ENCODE data around the gene NEURL1. TPM values are rescaled to one million over a fixed set of nuclear protein-coding genes. Genes with fewer than 3 reads are reported as not detected.

Gene NEURL1
- total RNA-seq, 1 donor from 2014 or later, result 1.8 TPM

DNA sequence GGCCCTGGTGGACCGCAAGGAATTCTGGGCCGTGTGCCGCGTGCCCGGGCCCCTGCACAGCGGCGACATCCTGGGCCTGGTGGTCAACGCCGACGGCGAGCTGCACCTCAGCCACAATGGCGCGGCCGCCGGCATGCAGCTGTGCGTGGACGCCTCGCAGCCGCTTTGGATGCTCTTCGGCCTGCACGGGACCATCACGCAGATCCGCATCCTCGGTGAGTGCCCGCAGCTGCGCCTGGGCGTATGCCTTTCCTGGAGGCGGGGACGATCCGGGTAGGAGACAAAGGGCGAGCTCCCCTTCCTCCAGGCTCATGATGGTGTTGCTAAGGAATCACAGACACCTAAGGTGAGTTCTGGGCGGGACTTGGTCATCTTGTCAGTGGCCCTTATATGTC, 91.5 kb downstream of the NEURL1 start:
- Mint-ChIP-seq H3K36me3 (ENCODE audit: low read depth) (peaks cover 19% of the 10 kb centered on the region), H3K9me3 (no peaks in the 10 kb centered on the region), H3K27me3 (ENCODE audit: low read depth) (no peaks in the 10 kb centered on the region), H3K4me1 (peaks cover 5% of the 10 kb centered on the region), H3K4me3 (no peak overlapping the region), H3K27ac (ENCODE audit: unreplicated experiment) (no peak overlapping the region)
- TF ChIP-seq, protein P1, sequence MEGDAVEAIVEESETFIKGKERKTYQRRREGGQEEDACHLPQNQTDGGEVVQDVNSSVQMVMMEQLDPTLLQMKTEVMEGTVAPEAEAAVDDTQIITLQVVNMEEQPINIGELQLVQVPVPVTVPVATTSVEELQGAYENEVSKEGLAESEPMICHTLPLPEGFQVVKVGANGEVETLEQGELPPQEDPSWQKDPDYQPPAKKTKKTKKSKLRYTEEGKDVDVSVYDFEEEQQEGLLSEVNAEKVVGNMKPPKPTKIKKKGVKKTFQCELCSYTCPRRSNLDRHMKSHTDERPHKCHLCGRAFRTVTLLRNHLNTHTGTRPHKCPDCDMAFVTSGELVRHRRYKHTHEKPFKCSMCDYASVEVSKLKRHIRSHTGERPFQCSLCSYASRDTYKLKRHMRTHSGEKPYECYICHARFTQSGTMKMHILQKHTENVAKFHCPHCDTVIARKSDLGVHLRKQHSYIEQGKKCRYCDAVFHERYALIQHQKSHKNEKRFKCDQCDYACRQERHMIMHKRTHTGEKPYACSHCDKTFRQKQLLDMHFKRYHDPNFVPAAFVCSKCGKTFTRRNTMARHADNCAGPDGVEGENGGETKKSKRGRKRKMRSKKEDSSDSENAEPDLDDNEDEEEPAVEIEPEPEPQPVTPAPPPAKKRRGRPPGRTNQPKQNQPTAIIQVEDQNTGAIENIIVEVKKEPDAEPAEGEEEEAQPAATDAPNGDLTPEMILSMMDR (conservative IDR thresholded peaks at IDR 0.05), result no peak
- no peak for DNase-seq (ENCODE audit: low read depth, low spot score)

DNA sequence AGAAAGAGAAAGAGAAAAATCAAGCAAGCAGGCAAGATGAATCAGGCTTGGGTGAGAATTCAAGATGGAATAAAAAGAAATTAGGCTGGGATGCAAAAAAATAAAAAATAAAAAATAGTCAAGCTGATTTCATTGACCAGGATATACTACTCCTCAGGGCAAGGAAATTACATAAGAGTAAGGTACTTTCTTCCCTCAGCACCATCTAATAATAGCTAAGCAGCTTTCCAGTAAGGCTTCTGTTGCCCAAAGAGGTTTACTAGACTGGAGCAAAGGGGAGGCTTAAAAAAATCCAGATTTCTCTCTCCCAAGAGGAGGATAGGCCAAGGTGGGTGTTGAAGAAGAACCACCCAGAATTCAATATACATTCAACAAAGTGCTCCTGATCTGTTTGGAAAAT, 93.6 kb downstream of the NEURL1 start:
- H3K4me1 Mint-ChIP-seq, result no peaks in the 10 kb centered on the region
- H3K9me3 Mint-ChIP-seq, result no peaks in the 10 kb centered on the region

DNA sequence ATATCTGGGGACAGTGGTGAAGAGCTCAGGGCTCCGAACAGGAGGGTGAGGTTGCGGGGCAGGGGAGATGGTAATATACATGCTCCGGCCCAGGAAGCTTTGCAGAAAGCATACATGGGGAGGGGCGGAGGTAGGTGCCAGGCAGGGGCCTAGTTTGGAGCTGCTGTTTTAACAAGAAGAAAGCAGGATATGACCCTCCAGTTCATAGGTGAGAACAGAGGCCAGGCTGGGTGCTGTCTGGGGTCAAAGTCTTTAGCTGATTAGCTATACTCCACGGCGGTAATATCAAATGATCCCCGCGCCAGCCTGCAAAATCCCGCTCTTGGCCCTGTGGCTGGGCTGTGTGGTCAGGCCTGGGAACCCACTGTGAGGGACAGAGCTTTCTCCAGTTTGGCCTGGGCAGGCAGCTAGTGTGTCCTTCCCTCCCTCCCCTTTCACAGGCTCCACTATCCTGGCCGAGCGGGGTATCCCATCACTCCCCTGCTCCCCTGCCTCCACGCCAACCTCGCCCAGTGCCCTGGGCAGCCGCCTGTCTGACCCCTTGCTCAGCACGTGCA, 95.6 kb downstream of the NEURL1 start:
- TF ChIP-seq, protein P1 (conservative IDR thresholded peaks at IDR 0.05), result no peak
- H3K9me3 Mint-ChIP-seq, result no peaks in the 10 kb centered on the region
- peaks cover 3% of the 10 kb centered on the region for H3K4me1 Mint-ChIP-seq
- H3K27ac Mint-ChIP-seq (ENCODE audit: unreplicated experiment), result no peak overlapping the region
- H3K27me3 Mint-ChIP-seq (ENCODE audit: low read depth), result no peaks in the 10 kb centered on the region
- no peak overlapping the region for H3K4me3 Mint-ChIP-seq
- DNase-seq (ENCODE audit: low read depth, low spot score), result no peak
- H3K36me3 Mint-ChIP-seq (ENCODE audit: low read depth), result peaks cover 17% of the 10 kb centered on the region

More for the DNA sequence above, 93.6 kb downstream of the NEURL1 start:
- Mint-ChIP-seq H3K27ac (ENCODE audit: unreplicated experiment) (no peak overlapping the region), H3K27me3 (ENCODE audit: low read depth) (no peaks in the 10 kb centered on the region), H3K36me3 (ENCODE audit: low read depth) (peaks cover 19% of the 10 kb centered on the region), H3K4me3 (no peak overlapping the region)
- no peak for DNase-seq (ENCODE audit: low read depth, low spot score)
- TF ChIP-seq, protein P1 (conservative IDR thresholded peaks at IDR 0.05), result no peak

DNA sequence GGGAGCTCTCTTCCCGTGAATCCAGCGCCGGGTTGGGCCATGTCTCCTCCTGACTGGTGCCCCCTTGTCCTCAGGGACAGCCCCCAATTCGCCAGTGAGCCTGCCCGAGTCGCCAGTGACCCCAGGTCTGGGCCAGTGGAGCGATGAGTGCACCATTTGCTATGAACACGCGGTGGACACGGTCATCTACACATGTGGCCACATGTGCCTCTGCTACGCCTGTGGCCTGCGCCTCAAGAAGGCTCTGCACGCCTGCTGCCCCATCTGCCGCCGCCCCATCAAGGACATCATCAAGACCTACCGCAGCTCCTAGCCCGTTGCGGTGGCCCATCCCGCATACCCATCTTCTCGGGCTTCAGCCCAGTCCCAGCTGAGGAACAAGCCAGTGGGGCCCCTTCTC, 96.6 kb downstream of the NEURL1 start:
- H3K27ac Mint-ChIP-seq (ENCODE audit: unreplicated experiment), result no peak overlapping the region
- TF ChIP-seq, protein P1 (conservative IDR thresholded peaks at IDR 0.05), result no peak
- H3K27me3 Mint-ChIP-seq (ENCODE audit: low read depth), result no peaks in the 10 kb centered on the region
- H3K4me3 Mint-ChIP-seq, result no peak overlapping the region
- no peak for DNase-seq (ENCODE audit: low read depth, low spot score)
- no peaks in the 10 kb centered on the region for H3K9me3 Mint-ChIP-seq
- H3K4me1 Mint-ChIP-seq, result peaks cover 3% of the 10 kb centered on the region
- H3K36me3 Mint-ChIP-seq (ENCODE audit: low read depth), result peaks cover 17% of the 10 kb centered on the region

DNA sequence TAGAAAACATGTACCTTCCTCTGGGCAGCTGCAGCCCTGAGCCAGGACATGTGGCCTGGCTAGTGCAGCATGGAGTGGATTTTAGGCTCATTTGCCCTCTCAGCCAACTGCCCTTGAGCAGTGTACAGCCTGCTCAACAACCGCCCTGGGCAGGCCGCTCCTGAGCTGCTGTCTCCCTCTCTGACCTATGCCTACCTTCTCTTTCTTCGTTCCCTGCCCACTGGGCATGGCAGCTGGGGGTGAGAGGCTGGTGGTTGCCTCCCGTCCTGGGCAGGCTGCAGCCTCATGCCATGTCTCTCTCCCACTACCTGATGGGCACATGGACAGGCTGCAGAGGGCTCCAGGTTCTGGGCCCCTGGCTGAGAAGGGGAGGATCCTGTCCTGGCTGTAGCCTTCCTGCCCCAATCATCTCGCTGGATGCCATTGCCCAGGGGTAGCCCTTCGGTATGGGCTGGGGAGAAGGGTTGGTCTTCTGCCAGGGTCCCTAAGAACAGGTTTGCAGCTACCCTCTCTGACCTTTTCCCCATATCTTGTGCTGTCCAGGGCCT, 97.3 kb downstream of the NEURL1 start:
- peak overlapping the region; percentile 35 for H3K27ac Mint-ChIP-seq (ENCODE audit: unreplicated experiment)
- H3K4me1 Mint-ChIP-seq, result peaks cover 3% of the 10 kb centered on the region
- no peak overlapping the region for H3K4me3 Mint-ChIP-seq
- peaks cover 17% of the 10 kb centered on the region for H3K36me3 Mint-ChIP-seq (ENCODE audit: low read depth)
- H3K27me3 Mint-ChIP-seq (ENCODE audit: low read depth), result no peaks in the 10 kb centered on the region
- no peaks in the 10 kb centered on the region for H3K9me3 Mint-ChIP-seq
- no peak for DNase-seq (ENCODE audit: low read depth, low spot score)
- TF ChIP-seq, protein P1 (conservative IDR thresholded peaks at IDR 0.05), result no peak
